HEK293 (cell line): ENCODE measurements around the gene LYPD5.

ENCODE experiments used
- ELK4 ChIP-seq: IDR thresholded peaks from 2 replicates; pipeline ENCODE4 v1.6.1; 2011; ENCODE audit warnings: mild to moderate bottlenecking, low read depth, low read length, borderline replicate concordance
- GLI4 ChIP-seq: fragments of 450-650 bp; formaldehyde crosslinking; IDR thresholded peaks from 2 replicates; pipeline ENCODE4 v1.5.1; 2016; ENCODE audit warnings: missing biosample characterization, missing genetic modification characterization
- GLIS2 ChIP-seq: fragments of 450-650 bp; formaldehyde crosslinking; IDR thresholded peaks from 2 replicates; pipeline ENCODE4 v1.5.1; 2016; ENCODE audit warnings: missing biosample characterization, missing genetic modification characterization
- KLF7 ChIP-seq: fragments of 450-650 bp; formaldehyde crosslinking; IDR thresholded peaks from 2 replicates; pipeline ENCODE4 v1.5.1; 2016; ENCODE audit warnings: missing biosample characterization, missing genetic modification characterization, borderline replicate concordance
- PRDM1 ChIP-seq: fragments of 450-650 bp; formaldehyde crosslinking; IDR thresholded peaks from 2 replicates; pipeline ENCODE4; 2016; ENCODE audit warnings: missing biosample characterization, missing genetic modification characterization
- ZNF280D ChIP-seq: fragments of 450-650 bp; formaldehyde crosslinking; IDR thresholded peaks from 2 replicates; pipeline ENCODE4 v1.5.1; 2016; ENCODE audit warnings: missing biosample characterization, missing genetic modification characterization
- ZNF510 ChIP-seq: fragments of 450-650 bp; formaldehyde crosslinking; IDR thresholded peaks from 2 replicates; pipeline ENCODE4 v1.5.1; 2018; ENCODE audit warnings: mild to moderate bottlenecking, missing genetic modification characterization, missing biosample characterization; ENCODE audit not compliant: insufficient replicate concordance
- ZNF558 ChIP-seq: fragments of 450-650 bp; formaldehyde crosslinking; IDR thresholded peaks from 2 replicates; pipeline ENCODE4 v1.5.1; 2016; ENCODE audit warnings: missing biosample characterization, missing genetic modification characterization
- ZNF560 ChIP-seq: fragments of 450-650 bp; formaldehyde crosslinking; IDR thresholded peaks from 2 replicates; pipeline ENCODE4 v1.5.1; 2017; ENCODE audit warnings: missing biosample characterization, missing genetic modification characterization, borderline replicate concordance
- ZNF561 ChIP-seq: fragments of 450-650 bp; IDR thresholded peaks from 2 replicates; pipeline ENCODE4 v1.5.1; 2018; ENCODE audit warnings: missing biosample characterization, missing genetic modification characterization, borderline replicate concordance
- ZNF629 ChIP-seq: fragments of 450-650 bp; formaldehyde crosslinking; IDR thresholded peaks from 2 replicates; pipeline ENCODE4 v1.5.1; 2017; ENCODE audit warnings: missing biosample characterization, missing genetic modification characterization
- ZSCAN5A ChIP-seq: fragments of 450-650 bp; formaldehyde crosslinking; IDR thresholded peaks from 2 replicates; pipeline ENCODE4 v1.5.1; 2016; ENCODE audit warnings: missing biosample characterization, missing genetic modification characterization
- TF ChIP-seq, protein P1 (sequence below): fragments of 450-650 bp; formaldehyde crosslinking; IDR thresholded peaks from 2 replicates; pipeline ENCODE4 v1.5.1; 2016; ENCODE audit warnings: missing biosample characterization, missing genetic modification characterization
- TF ChIP-seq, protein P2 (sequence below): fragments of 450-650 bp; IDR thresholded peaks from 2 replicates; pipeline ENCODE4 v1.5.1; 2018; ENCODE audit warnings: missing biosample characterization, mild to moderate bottlenecking, missing genetic modification characterization
- TF ChIP-seq, protein P3 (sequence below): fragments of 450-650 bp; formaldehyde crosslinking; IDR thresholded peaks from 2 replicates; pipeline ENCODE4 v1.5.1; 2016; ENCODE audit warnings: missing biosample characterization, missing genetic modification characterization
- TF ChIP-seq, protein P4 (sequence below): fragments of 450-650 bp; formaldehyde crosslinking; IDR thresholded peaks from 2 replicates; pipeline ENCODE4 v1.5.1; 2016; ENCODE audit warnings: missing biosample characterization, missing genetic modification characterization
- TF ChIP-seq, protein P5 (sequence below): fragments of 450-650 bp; formaldehyde crosslinking; conservative IDR thresholded peaks from 2 replicates; pipeline ENCODE4 v1.5.1; 2016; ENCODE audit warnings: low read depth, missing biosample characterization, missing genetic modification characterization

LYPD5 gene

GRCh38 chr19:43826787-43827754 lies 24.8 kb upstream of the LYPD5 start, which contains the start of gene ZNF283 (continued):
- TF ChIP-seq, protein P1, sequence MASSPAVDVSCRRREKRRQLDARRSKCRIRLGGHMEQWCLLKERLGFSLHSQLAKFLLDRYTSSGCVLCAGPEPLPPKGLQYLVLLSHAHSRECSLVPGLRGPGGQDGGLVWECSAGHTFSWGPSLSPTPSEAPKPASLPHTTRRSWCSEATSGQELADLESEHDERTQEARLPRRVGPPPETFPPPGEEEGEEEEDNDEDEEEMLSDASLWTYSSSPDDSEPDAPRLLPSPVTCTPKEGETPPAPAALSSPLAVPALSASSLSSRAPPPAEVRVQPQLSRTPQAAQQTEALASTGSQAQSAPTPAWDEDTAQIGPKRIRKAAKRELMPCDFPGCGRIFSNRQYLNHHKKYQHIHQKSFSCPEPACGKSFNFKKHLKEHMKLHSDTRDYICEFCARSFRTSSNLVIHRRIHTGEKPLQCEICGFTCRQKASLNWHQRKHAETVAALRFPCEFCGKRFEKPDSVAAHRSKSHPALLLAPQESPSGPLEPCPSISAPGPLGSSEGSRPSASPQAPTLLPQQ (tag by site-specific recombination), result peak; percentile 56; the same call in 1 of the 2 replicates
- TF ChIP-seq, protein P2, sequence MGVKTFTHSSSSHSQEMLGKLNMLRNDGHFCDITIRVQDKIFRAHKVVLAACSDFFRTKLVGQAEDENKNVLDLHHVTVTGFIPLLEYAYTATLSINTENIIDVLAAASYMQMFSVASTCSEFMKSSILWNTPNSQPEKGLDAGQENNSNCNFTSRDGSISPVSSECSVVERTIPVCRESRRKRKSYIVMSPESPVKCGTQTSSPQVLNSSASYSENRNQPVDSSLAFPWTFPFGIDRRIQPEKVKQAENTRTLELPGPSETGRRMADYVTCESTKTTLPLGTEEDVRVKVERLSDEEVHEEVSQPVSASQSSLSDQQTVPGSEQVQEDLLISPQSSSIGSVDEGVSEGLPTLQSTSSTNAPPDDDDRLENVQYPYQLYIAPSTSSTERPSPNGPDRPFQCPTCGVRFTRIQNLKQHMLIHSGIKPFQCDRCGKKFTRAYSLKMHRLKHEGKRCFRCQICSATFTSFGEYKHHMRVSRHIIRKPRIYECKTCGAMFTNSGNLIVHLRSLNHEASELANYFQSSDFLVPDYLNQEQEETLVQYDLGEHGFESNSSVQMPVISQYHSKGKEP (tag by site-specific recombination), result peak; percentile 74
- TF ChIP-seq ZNF629 (tag by site-specific recombination), result no peak; the same call in 1 of the 2 replicates
- TF ChIP-seq, protein P3, sequence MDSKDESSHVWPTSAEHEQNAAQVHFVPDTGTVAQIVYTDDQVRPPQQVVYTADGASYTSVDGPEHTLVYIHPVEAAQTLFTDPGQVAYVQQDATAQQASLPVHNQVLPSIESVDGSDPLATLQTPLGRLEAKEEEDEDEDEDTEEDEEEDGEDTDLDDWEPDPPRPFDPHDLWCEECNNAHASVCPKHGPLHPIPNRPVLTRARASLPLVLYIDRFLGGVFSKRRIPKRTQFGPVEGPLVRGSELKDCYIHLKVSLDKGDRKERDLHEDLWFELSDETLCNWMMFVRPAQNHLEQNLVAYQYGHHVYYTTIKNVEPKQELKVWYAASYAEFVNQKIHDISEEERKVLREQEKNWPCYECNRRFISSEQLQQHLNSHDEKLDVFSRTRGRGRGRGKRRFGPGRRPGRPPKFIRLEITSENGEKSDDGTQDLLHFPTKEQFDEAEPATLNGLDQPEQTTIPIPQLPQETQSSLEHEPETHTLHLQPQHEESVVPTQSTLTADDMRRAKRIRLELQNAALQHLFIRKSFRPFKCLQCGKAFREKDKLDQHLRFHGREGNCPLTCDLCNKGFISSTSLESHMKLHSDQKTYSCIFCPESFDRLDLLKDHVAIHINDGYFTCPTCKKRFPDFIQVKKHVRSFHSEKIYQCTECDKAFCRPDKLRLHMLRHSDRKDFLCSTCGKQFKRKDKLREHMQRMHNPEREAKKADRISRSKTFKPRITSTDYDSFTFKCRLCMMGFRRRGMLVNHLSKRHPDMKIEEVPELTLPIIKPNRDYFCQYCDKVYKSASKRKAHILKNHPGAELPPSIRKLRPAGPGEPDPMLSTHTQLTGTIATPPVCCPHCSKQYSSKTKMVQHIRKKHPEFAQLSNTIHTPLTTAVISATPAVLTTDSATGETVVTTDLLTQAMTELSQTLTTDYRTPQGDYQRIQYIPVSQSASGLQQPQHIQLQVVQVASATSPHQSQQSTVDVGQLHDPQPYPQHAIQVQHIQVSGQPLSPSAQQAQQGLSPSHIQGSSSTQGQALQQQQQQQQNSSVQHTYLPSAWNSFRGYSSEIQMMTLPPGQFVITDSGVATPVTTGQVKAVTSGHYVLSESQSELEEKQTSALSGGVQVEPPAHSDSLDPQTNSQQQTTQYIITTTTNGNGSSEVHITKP (tag by site-specific recombination), result peak; percentile 27; the same call in 1 of the 2 replicates
- TF ChIP-seq KLF7 (tag by site-specific recombination), result no peak; the same call in 1 of the 2 replicates
- TF ChIP-seq GLIS2 (tag by site-specific recombination), result no peak
- TF ChIP-seq ZSCAN5A (tag by site-specific recombination), result no peak
- TF ChIP-seq, protein P4, sequence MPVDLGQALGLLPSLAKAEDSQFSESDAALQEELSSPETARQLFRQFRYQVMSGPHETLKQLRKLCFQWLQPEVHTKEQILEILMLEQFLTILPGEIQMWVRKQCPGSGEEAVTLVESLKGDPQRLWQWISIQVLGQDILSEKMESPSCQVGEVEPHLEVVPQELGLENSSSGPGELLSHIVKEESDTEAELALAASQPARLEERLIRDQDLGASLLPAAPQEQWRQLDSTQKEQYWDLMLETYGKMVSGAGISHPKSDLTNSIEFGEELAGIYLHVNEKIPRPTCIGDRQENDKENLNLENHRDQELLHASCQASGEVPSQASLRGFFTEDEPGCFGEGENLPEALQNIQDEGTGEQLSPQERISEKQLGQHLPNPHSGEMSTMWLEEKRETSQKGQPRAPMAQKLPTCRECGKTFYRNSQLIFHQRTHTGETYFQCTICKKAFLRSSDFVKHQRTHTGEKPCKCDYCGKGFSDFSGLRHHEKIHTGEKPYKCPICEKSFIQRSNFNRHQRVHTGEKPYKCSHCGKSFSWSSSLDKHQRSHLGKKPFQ, result no peak
- peak; percentile 73 for TF ChIP-seq ZNF561 (tag by site-specific recombination)
- no peak for TF ChIP-seq ELK4
- TF ChIP-seq ZNF560 (tag by site-specific recombination), result no peak
- no peak for TF ChIP-seq PRDM1 (tag by site-specific recombination)
- TF ChIP-seq, protein P5, sequence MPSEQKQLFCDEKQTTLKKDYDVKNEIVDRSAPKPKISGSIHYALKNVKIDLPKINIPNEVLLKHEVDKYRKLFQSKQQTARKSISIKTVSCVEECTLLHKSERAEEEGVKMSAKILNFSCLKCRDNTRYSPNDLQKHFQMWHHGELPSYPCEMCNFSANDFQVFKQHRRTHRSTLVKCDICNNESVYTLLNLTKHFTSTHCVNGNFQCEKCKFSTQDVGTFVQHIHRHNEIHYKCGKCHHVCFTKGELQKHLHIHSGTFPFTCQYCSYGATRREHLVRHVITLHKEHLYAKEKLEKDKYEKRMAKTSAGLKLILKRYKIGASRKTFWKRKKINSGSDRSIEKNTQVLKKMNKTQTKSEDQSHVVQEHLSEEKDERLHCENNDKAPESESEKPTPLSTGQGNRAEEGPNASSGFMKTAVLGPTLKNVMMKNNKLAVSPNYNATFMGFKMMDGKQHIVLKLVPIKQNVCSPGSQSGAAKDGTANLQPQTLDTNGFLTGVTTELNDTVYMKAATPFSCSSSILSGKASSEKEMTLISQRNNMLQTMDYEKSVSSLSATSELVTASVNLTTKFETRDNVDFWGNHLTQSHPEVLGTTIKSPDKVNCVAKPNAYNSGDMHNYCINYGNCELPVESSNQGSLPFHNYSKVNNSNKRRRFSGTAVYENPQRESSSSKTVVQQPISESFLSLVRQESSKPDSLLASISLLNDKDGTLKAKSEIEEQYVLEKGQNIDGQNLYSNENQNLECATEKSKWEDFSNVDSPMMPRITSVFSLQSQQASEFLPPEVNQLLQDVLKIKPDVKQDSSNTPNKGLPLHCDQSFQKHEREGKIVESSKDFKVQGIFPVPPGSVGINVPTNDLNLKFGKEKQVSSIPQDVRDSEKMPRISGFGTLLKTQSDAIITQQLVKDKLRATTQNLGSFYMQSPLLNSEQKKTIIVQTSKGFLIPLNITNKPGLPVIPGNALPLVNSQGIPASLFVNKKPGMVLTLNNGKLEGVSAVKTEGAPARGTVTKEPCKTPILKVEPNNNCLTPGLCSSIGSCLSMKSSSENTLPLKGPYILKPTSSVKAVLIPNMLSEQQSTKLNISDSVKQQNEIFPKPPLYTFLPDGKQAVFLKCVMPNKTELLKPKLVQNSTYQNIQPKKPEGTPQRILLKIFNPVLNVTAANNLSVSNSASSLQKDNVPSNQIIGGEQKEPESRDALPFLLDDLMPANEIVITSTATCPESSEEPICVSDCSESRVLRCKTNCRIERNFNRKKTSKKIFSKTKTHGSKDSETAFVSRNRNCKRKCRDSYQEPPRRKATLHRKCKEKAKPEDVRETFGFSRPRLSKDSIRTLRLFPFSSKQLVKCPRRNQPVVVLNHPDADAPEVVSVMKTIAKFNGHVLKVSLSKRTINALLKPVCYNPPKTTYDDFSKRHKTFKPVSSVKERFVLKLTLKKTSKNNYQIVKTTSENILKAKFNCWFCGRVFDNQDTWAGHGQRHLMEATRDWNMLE (tag by site-specific recombination), result peak; percentile 99
- TF ChIP-seq ZNF510, result no peak
- TF ChIP-seq ZNF558 (tag by site-specific recombination), result no peak
- no peak for TF ChIP-seq GLI4
- 0 out of 2 replicates have a peak, but pooled peaks have one; percentile 93 for TF ChIP-seq ZNF280D (tag by site-specific recombination)
